PC-3 (cell line): ENCODE measurements around the gene COL9A3. TPM values are rescaled to one million over a fixed set of nuclear protein-coding genes. Genes with fewer than 3 reads are reported as not detected.
"Not testable (repeated sequence)": the region's sequence is repeated elsewhere in the genome, so short reads cannot be mapped to it uniquely, and the experiment has no call there.

Source experiments
- ATAC-seq: fragments of 200-7000 bp; cut with Tn5 transposase; 2 replicates; pipeline ENCODE4 v1.9.1; 2020; ENCODE audit warnings: mild to moderate bottlenecking, moderate library complexity
- BruUV-seq: library from RNA; stranded (reverse); fragments of 400-500 nt; replicated peaks from 2 replicates; lab custom pipeline; 2021; lab: Mats Ljungman, UMichigan
- CTCF ChIA-PET: fragments of 300-600 bp; sonication (Branson Sonifier 250); formaldehyde crosslinking; loops from one replicate; lab custom pipeline; 2022; ENCODE audit warnings: antibody characterized with exemption; lab: Charles Lee
- POLR2A ChIA-PET: fragments of 300-600 bp; sonication (Branson Sonifier 250); formaldehyde crosslinking; loops from one replicate; lab custom pipeline; 2022; ENCODE audit warnings: antibody characterized with exemption; ENCODE audit not compliant: unreplicated experiment; lab: Charles Lee
- DNase-seq: peaks from one replicate; pipeline ENCODE4 v3.0.0-alpha.2; 2015
- H2AFZ ChIP-seq: fragments of 300-600 bp; sonication (generic); 2 replicates; pipeline ENCODE4 v1.6.0; 2016; ENCODE audit warnings: antibody characterized with exemption, low read length
- H3F3A ChIP-seq: fragments of 300-600 bp; sonication (generic); one replicate; pipeline ENCODE4 v1.6.0; 2017; ENCODE audit warnings: antibody characterized with exemption, low read length, control low read depth, mild to moderate bottlenecking; ENCODE audit not compliant: unreplicated experiment
- H3K27ac ChIP-seq: fragments of 300-600 bp; sonication (generic); 2 replicates; pipeline ENCODE4 v1.5.1; 2016; ENCODE audit warnings: mild to moderate bottlenecking, low read length
- H3K27me3 ChIP-seq: fragments of 300-600 bp; sonication (generic); 2 replicates; pipeline ENCODE4 v1.6.1; 2016; ENCODE audit warnings: low read length, mixed read lengths
- H3K36me3 ChIP-seq: fragments of 300-600 bp; sonication (generic); 2 replicates; pipeline ENCODE4 v1.6.1; 2016; ENCODE audit warnings: low read depth, mixed run types, low read length, mixed read lengths
- H3K4me1 ChIP-seq: fragments of 300-600 bp; sonication (generic); 2 replicates; pipeline ENCODE4 v1.5.1; 2016; ENCODE audit warnings: low read length; ENCODE audit not compliant: insufficient read depth
- H3K4me2 ChIP-seq: fragments of 300-600 bp; sonication (generic); 2 replicates; pipeline ENCODE4 v1.6.0; 2016; ENCODE audit warnings: low read length
- H3K4me3 ChIP-seq: fragments of 300-600 bp; sonication (generic); 2 replicates; pipeline ENCODE4 v1.5.1; 2016; ENCODE audit warnings: mild to moderate bottlenecking, low read length, mixed read lengths
- H3K79me2 ChIP-seq: fragments of 300-600 bp; sonication (generic); 2 replicates; pipeline ENCODE4 v1.6.1; 2017; ENCODE audit warnings: low read length, mixed read lengths
- H3K9ac ChIP-seq: fragments of 300-600 bp; sonication (generic); 2 replicates; pipeline ENCODE4 v1.6.0; 2016; ENCODE audit warnings: mild to moderate bottlenecking, low read length
- H3K9me2 ChIP-seq: fragments of 300-600 bp; sonication (generic); replicated peaks from 2 replicates; pipeline ENCODE4 v1.6.1; 2016; ENCODE audit warnings: mixed run types, low read length, mixed read lengths
- H3K9me3 ChIP-seq: fragments of 300-600 bp; sonication (generic); 2 replicates; pipeline ENCODE4 v1.6.1; 2016; ENCODE audit warnings: low read length, mixed read lengths
- H4K20me1 ChIP-seq: fragments of 300-600 bp; sonication (generic); 2 replicates; pipeline ENCODE4 v1.6.1; 2016; ENCODE audit warnings: low read length, mixed read lengths
- EZH2 ChIP-seq: fragments of 300-600 bp; sonication (generic); IDR thresholded peaks from one replicate; pipeline ENCODE4 v1.6.1; 2017; ENCODE audit warnings: antibody characterized with exemption, mild to moderate bottlenecking, low read length; ENCODE audit not compliant: unreplicated experiment
- EZH2phosphoT487 ChIP-seq: fragments of 300-600 bp; sonication (generic); IDR thresholded peaks from 2 replicates; pipeline ENCODE4 v1.6.1; 2018; ENCODE audit warnings: mild to moderate bottlenecking, antibody characterized with exemption, low read length, borderline replicate concordance
- intact Hi-C: fragments of 100-400 bp; cut with micrococcal nuclease; formaldehyde crosslinking; loops from 2 replicates; pipeline ENCODE4 v1.9.0; 2023
- total RNA-seq: library from RNA; depleted of rRNA; stranded (reverse); fragments of >200 nt; gene quantifications from 2 replicates; pipeline ENCODE4 v1.2.3, GENCODE V29; 2014
- TF ChIP-seq, protein P1 (sequence below): fragments of 300-600 bp; sonication (generic); conservative IDR thresholded peaks from 2 replicates; pipeline ENCODE4 v1.5.1; 2017; ENCODE audit warnings: antibody characterized with exemption, low read depth, mild to moderate bottlenecking, low read length

The COL9A3 gene
- total RNA-seq, 1 experiment from 2014 or later: 14.3 TPM

DNA sequence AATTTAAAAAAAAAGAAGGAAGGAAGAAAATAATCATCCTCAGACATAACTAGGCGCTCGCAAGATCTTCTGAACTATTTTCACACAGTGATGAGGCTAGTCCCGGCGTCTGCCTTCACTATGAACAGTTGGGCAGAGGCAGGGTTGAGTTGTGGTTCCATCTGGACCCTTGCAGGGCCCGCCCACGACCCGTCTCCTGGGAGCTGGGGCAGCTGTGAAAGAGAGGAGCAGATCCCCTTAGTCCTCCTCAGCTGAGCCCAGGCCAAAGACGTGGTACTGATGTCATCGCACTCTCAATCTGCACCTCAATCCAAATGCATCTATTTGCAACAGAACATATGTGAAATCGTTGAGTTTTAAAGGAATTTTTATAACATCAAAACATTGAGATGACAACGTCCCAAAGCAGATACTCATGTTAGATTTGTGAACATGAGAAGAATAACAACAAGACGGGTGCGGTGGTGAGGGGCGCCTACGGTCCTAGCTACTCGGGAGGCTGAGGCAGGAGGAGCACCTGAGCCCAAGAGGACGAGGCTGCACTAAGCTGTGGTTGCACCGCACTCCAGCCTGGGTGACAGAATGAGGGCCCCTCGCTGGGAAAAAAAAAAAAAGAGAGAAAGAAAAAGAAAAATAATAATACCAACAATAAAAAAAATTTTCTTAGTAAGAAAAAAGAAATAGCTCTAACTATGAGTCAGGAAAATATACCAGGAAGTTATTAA, 29.5 kb downstream of the COL9A3 start:
- no peaks in the 10 kb centered on the region for H3K27me3 ChIP-seq
- no peak overlapping the region for H3K4me2 ChIP-seq
- no peaks in the 10 kb centered on the region for H3K79me2 ChIP-seq
- DNase-seq (no peak), ATAC-seq (no peak)
- CTCF ChIA-PET: interaction anchor here (0.6 to 1.5 kb wide), 3 partner anchors 24 to 155 kb away, joined by 7 to 9 read pairs (median 8); no protein-coding TSS in a partner anchor
- H3K4me1 ChIP-seq: peaks cover 10% of the 10 kb centered on the region
- POLR2A ChIA-PET: no interaction called here
- no peak overlapping the region for H3K4me3 ChIP-seq
- H2AFZ ChIP-seq: no peak overlapping the region
- no peaks in the 10 kb centered on the region; the same call in 1 of the 2 replicates for H3K36me3 ChIP-seq
- H3K9ac ChIP-seq: no peak overlapping the region
- no peaks in the 10 kb centered on the region for H4K20me1 ChIP-seq
- intact Hi-C loops: no loop called here
- TF ChIP-seq EZH2phosphoT487: no peak
- TF ChIP-seq, protein P1, sequence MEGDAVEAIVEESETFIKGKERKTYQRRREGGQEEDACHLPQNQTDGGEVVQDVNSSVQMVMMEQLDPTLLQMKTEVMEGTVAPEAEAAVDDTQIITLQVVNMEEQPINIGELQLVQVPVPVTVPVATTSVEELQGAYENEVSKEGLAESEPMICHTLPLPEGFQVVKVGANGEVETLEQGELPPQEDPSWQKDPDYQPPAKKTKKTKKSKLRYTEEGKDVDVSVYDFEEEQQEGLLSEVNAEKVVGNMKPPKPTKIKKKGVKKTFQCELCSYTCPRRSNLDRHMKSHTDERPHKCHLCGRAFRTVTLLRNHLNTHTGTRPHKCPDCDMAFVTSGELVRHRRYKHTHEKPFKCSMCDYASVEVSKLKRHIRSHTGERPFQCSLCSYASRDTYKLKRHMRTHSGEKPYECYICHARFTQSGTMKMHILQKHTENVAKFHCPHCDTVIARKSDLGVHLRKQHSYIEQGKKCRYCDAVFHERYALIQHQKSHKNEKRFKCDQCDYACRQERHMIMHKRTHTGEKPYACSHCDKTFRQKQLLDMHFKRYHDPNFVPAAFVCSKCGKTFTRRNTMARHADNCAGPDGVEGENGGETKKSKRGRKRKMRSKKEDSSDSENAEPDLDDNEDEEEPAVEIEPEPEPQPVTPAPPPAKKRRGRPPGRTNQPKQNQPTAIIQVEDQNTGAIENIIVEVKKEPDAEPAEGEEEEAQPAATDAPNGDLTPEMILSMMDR: no peak
- no peak for TF ChIP-seq EZH2
- H3K9me3 ChIP-seq: no peaks in the 10 kb centered on the region
- H3K27ac ChIP-seq: no peak overlapping the region
- no peaks in the 10 kb centered on the region for H3K9me2 ChIP-seq
- no peaks in the 10 kb centered on the region for H3F3A ChIP-seq
- BruUV-seq: no TSS peak

DNA sequence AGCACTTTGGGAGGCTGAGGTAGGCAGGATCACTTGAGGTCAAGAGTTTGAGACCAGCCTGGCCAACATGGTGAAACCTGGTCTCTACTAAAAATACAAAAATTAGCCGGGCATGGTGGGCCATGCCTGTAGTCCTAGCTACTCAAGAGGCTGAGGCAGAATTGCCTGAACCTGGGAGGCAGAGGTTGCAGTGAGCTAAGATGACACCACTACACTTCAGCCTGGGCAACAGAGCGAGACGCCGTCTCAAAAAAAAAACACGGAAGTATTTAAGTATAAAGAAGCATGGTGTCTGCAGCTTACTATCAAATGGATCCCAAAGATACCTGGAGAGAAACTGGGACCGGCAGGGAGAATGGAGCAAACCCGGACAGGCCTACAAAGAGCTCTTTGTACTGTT, 32.1 kb downstream of the COL9A3 start:
- H3K27ac ChIP-seq, H3F3A ChIP-seq, H3K9me3 ChIP-seq, H4K20me1 ChIP-seq, BruUV-seq, H3K4me2 ChIP-seq, POLR2A ChIA-PET, H2AFZ ChIP-seq, intact Hi-C loops, H3K4me1 ChIP-seq, DNase-seq, CTCF ChIA-PET, H3K9me2 ChIP-seq, H3K9ac ChIP-seq, H3K27me3 ChIP-seq, H3K4me3 ChIP-seq, ATAC-seq: not testable (repeated sequence)
- H3K36me3 ChIP-seq: peaks cover 14% of the 10 kb centered on the region
- peaks cover 11% of the 10 kb centered on the region for H3K79me2 ChIP-seq

DNA sequence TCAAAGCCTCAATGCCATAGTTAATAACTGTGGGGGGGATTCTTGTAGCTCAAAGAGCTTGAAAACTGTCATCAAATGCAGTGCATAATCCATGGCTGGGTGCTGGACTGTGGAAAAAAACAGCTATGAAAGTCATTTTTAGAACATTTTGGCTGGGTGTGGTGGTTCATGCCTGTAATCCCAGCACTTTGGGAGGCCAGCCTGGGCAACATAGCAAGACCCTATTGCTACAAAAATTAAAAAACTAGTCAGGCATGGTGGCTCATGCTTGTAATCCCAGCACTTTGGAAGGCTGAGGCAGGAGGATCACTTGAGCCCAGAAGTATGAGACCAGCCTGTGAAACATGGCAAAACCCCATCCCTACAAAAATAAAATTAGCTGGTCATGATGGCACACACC, 32.6 kb downstream of the COL9A3 start:
- Histone ChIP-seq H3K27me3 (no peaks in the 10 kb centered on the region), H3K9me2 (no peaks in the 10 kb centered on the region), H2AFZ (no peak overlapping the region), H3K4me2 (no peak overlapping the region), H3K36me3 (peaks cover 17% of the 10 kb centered on the region), H3K9ac (no peak overlapping the region), H3K27ac (no peak overlapping the region), H3K9me3 (no peaks in the 10 kb centered on the region), H3K79me2 (peaks cover 16% of the 10 kb centered on the region), H3F3A (no peaks in the 10 kb centered on the region), H3K4me3 (no peak overlapping the region), H4K20me1 (0 out of 2 replicates have a peak, but pooled peaks cover 3% of the 10 kb centered on the region), H3K4me1 (no peaks in the 10 kb centered on the region)
- ATAC-seq (no peak), DNase-seq (no peak)
- no TSS peak for BruUV-seq
- CTCF ChIA-PET: interaction anchor here (0.9 kb wide), 1 partner anchor 27 kb away, joined by 4 read pairs; no protein-coding TSS in a partner anchor
- TF ChIP-seq, protein P1: no peak
- TF ChIP-seq EZH2phosphoT487: no peak
- no peak for TF ChIP-seq EZH2
- intact Hi-C loops: no loop called here
- POLR2A ChIA-PET: no interaction called here
